Measurements from ENCODE around the gene RIOK1.

GRCh38 chr6:7389451-7390225, at the start of gene RIOK1, which contains the start of gene CAGE1:
- TF ChIP-seq CTCF (IDR thresholded peaks at IDR 0.05) (peak in 3 of 5 experiments; percentile 15 to 43 (median 29)), POLR2A (IDR thresholded peaks at IDR 0.05) (peak; percentile 94)
